A549 (cell line): Measurements from ENCODE around the gene SMG6.

Experiments
- EHMT2 ChIP-seq: fragments of 200-600 bp; sonication (generic); IDR thresholded peaks from 2 replicates; pipeline ENCODE4 v1.6.1; 2016; ENCODE audit warnings: antibody characterized with exemption, low read depth, mild to moderate bottlenecking, moderate library complexity
- GATA3 ChIP-seq: IDR thresholded peaks from 2 replicates; pipeline ENCODE4 v1.6.1; 2012; ENCODE audit warnings: borderline replicate concordance
- HOXB5 ChIP-seq: fragments of 250-450 bp; sonication (Bioruptor Pico); IDR thresholded peaks from 2 replicates; pipeline ENCODE4 v1.5.0; 2020; ENCODE audit warnings: mild to moderate bottlenecking, moderate library complexity
- JUNB ChIP-seq: fragments of >200 bp; sonication (Bioruptor Twin); formaldehyde crosslinking; IDR thresholded peaks from 2 replicates; pipeline ENCODE4 v1.6.1; 2016
- RAD21 ChIP-seq, 2 experiments: fragments of >200 bp in 1 of 2; sonication (Bioruptor Twin) in 1 of 2; formaldehyde crosslinking in 1 of 2; IDR thresholded peaks in 1 of 2; conservative IDR thresholded peaks in 1 of 2; 2 replicates in 1 of 2; 3 replicates in 1 of 2; pipeline ENCODE4 v1.6.1; 2012 to 2018; ENCODE audit warnings: inconsistent platforms in 1 of 2
- TF ChIP-seq, protein P1 (sequence below): fragments of >200 bp; sonication (Bioruptor Twin); formaldehyde crosslinking; IDR thresholded peaks from 3 replicates; pipeline ENCODE4 v1.5.1; 2016
- TF ChIP-seq, protein P2 (sequence below): fragments of 250-450 bp; sonication (Bioruptor Pico); IDR thresholded peaks from 2 replicates; pipeline ENCODE4 v1.5.0; 2021; ENCODE audit warnings: mild to moderate bottlenecking, moderate library complexity, borderline replicate concordance

- TF ChIP-seq, protein P1, sequence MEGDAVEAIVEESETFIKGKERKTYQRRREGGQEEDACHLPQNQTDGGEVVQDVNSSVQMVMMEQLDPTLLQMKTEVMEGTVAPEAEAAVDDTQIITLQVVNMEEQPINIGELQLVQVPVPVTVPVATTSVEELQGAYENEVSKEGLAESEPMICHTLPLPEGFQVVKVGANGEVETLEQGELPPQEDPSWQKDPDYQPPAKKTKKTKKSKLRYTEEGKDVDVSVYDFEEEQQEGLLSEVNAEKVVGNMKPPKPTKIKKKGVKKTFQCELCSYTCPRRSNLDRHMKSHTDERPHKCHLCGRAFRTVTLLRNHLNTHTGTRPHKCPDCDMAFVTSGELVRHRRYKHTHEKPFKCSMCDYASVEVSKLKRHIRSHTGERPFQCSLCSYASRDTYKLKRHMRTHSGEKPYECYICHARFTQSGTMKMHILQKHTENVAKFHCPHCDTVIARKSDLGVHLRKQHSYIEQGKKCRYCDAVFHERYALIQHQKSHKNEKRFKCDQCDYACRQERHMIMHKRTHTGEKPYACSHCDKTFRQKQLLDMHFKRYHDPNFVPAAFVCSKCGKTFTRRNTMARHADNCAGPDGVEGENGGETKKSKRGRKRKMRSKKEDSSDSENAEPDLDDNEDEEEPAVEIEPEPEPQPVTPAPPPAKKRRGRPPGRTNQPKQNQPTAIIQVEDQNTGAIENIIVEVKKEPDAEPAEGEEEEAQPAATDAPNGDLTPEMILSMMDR = no peak
- TF ChIP-seq GATA3 = no peak
- no peak for TF ChIP-seq RAD21 (conservative IDR thresholded peaks at IDR 0.05 in 1 of 2, IDR thresholded peaks at IDR 0.05 in 1 of 2)
- TF ChIP-seq EHMT2 = no peak
- TF ChIP-seq HOXB5 (CRISPR knock-in tag) = no peak
- no peak for TF ChIP-seq JUNB
- TF ChIP-seq, protein P2, sequence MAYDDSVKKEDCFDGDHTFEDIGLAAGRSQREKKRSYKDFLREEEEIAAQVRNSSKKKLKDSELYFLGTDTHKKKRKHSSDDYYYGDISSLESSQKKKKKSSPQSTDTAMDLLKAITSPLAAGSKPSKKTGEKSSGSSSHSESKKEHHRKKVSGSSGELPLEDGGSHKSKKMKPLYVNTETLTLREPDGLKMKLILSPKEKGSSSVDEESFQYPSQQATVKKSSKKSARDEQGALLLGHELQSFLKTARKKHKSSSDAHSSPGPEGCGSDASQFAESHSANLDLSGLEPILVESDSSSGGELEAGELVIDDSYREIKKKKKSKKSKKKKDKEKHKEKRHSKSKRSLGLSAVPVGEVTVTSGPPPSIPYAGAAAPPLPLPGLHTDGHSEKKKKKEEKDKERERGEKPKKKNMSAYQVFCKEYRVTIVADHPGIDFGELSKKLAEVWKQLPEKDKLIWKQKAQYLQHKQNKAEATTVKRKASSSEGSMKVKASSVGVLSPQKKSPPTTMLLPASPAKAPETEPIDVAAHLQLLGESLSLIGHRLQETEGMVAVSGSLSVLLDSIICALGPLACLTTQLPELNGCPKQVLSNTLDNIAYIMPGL (CRISPR knock-in tag) = no peak
Observed at GRCh38 chr17:2015314-2015713, 288.3 kb downstream of the SMG6 start.
